ENCODE data around the gene CCDC47.
A peak's percentile ranks its signal among the peaks of the same experiment; 100 is the strongest.

Gene CCDC47

GRCh38 chr17:63773272-63774140 lies at the start of gene CCDC47:
CCDC47 (minus strand) TSS chr17:63773597; CDS start chr17:63766175, 7,422 bp downstream.
- peak; percentile 99 for DNase-seq (ENCODE audit: low read depth)
- peak within 1 kb of the TSS; percentile 98 for H3K4me3 ChIP-seq (ENCODE audit: control insufficient read depth, low read depth, low read length)

GRCh38 chr17:63822537-63822936 lies 49.1 kb upstream of the CCDC47 start:
- DNase-seq (ENCODE audit: low read depth), result no peak
- TF ChIP-seq CTCF (conservative IDR thresholded peaks at IDR 0.05; ENCODE audit: control insufficient read depth, insufficient read depth, low read depth, low read length), result no peak
- H3K4me3 ChIP-seq (ENCODE audit: control insufficient read depth, low read depth, low read length), result no peak overlapping the region

More at GRCh38 chr17:63773272-63774140, at the start of gene CCDC47:
- no peak for TF ChIP-seq CTCF (conservative IDR thresholded peaks at IDR 0.05; ENCODE audit: control insufficient read depth, insufficient read depth, low read depth, low read length)

- no peak for TF ChIP-seq CTCF (conservative IDR thresholded peaks at IDR 0.05; ENCODE audit: control insufficient read depth, insufficient read depth, low read depth, low read length)
- no peak for DNase-seq (ENCODE audit: low read depth)
- no peak overlapping the region for H3K4me3 ChIP-seq (ENCODE audit: control insufficient read depth, low read depth, low read length)
Measured at GRCh38 chr17:63821804-63822203, 48.4 kb upstream of the CCDC47 start.

- no peak for TF ChIP-seq CTCF (conservative IDR thresholded peaks at IDR 0.05; ENCODE audit: control insufficient read depth, insufficient read depth, low read depth, low read length)
- no peak overlapping the region for H3K4me3 ChIP-seq (ENCODE audit: control insufficient read depth, low read depth, low read length)
- DNase-seq (ENCODE audit: low read depth), result no peak
Measured at GRCh38 chr17:63820963-63821561, 47.7 kb upstream of the CCDC47 start.

GRCh38 chr17:63819585-63820537 lies 46.5 kb upstream of the CCDC47 start:
- no peak for TF ChIP-seq CTCF (conservative IDR thresholded peaks at IDR 0.05; ENCODE audit: control insufficient read depth, insufficient read depth, low read depth, low read length)
- no peak for DNase-seq (ENCODE audit: low read depth)
- H3K4me3 ChIP-seq (ENCODE audit: control insufficient read depth, low read depth, low read length), result no peak overlapping the region

- DNase-seq (ENCODE audit: low read depth), result no peak
- no peak overlapping the region for H3K4me3 ChIP-seq (ENCODE audit: control insufficient read depth, low read depth, low read length)
Measured at GRCh38 chr17:63819131-63819530, 45.7 kb upstream of the CCDC47 start.

More at GRCh38 chr17:63819131-63819530, 45.7 kb upstream of the CCDC47 start:
- TF ChIP-seq CTCF (conservative IDR thresholded peaks at IDR 0.05; ENCODE audit: control insufficient read depth, insufficient read depth, low read depth, low read length), result no peak

Data from fibroblast of mammary gland (primary cell).